Fibroblast of skin of right quadriceps (primary cell): ENCODE measurements around the gene NUPR2.
"Not testable (repeated sequence)": the region's sequence is repeated elsewhere in the genome, so short reads cannot be mapped to it uniquely, and the experiment has no call there.

Experiments used
- DNase-seq: peaks from one replicate; pipeline ENCODE4 v3.0.0-alpha.2; 2013

NUPR2 gene

GRCh38 chr7:56115852-56116538 lies at the start of gene NUPR2:
TSS of gene NUPR2 (minus strand) at chr7:56116417. CDS start at chr7:56116314, 103 bp downstream.
- DNase-seq = no peak

- DNase-seq = no peak
Measured at GRCh38 chr7:56157238-56157790, 41.1 kb upstream of the NUPR2 start.

- not testable (repeated sequence) for DNase-seq
Measured at GRCh38 chr7:56131062-56131461, 14.8 kb upstream of the NUPR2 start.

GRCh38 chr7:56127241-56127975 lies 11.2 kb upstream of the NUPR2 start:
- no peak for DNase-seq

GRCh38 chr7:56125831-56126230 lies 9.6 kb upstream of the NUPR2 start:
- no peak for DNase-seq

- no peak for DNase-seq
Measured at GRCh38 chr7:56124981-56125380, 8.8 kb upstream of the NUPR2 start.

- DNase-seq = no peak
Measured at GRCh38 chr7:56121440-56121839, 5.2 kb upstream of the NUPR2 start.

GRCh38 chr7:56112244-56112643 lies 4.0 kb downstream of the NUPR2 start:
- not testable (repeated sequence) for DNase-seq

- no peak for DNase-seq
Measured at GRCh38 chr7:56110611-56111010, 5.6 kb downstream of the NUPR2 start.

GRCh38 chr7:56107954-56108258 lies 8.3 kb downstream of the NUPR2 start:
- no peak for DNase-seq

GRCh38 chr7:56106108-56107073 lies 9.8 kb downstream of the NUPR2 start, which contains the start of gene CHCHD2:
TSS of gene CHCHD2 (minus strand) at chr7:56106476. CDS start at chr7:56106413, 63 bp downstream.
- peak; percentile 99 for DNase-seq

- peak; percentile 72 for DNase-seq
Measured at GRCh38 chr7:56105508-56105907, 10.7 kb downstream of the NUPR2 start.

- not testable (repeated sequence) for DNase-seq
Measured at GRCh38 chr7:56104138-56104537, 12.1 kb downstream of the NUPR2 start.

- DNase-seq = no peak
Measured at GRCh38 chr7:56099653-56100052, 16.6 kb downstream of the NUPR2 start.

- DNase-seq = not testable (repeated sequence)
Measured at GRCh38 chr7:56098187-56099008, 17.8 kb downstream of the NUPR2 start.

GRCh38 chr7:56097700-56098099 lies 18.5 kb downstream of the NUPR2 start:
- DNase-seq = peak; percentile 82

GRCh38 chr7:56092789-56093531 lies 23.3 kb downstream of the NUPR2 start, which contains the start of gene PHKG1:
TSS of gene PHKG1 (minus strand) at chr7:56092952. CDS start at chr7:56088941, 4,011 bp downstream.
- DNase-seq = peak; percentile 68

- not testable (repeated sequence) for DNase-seq
Measured at GRCh38 chr7:56092388-56092787, 23.8 kb downstream of the NUPR2 start.

GRCh38 chr7:56091591-56091990 lies 24.6 kb downstream of the NUPR2 start:
- DNase-seq = no peak

- DNase-seq = no peak
Measured at GRCh38 chr7:56087445-56087844, 28.8 kb downstream of the NUPR2 start.

- no peak for DNase-seq
Measured at GRCh38 chr7:56086761-56087160, 29.5 kb downstream of the NUPR2 start.
